AG10803 (cell line): ENCODE results near the gene DUOXA1.

Source experiments
- DNase-seq: peaks from one replicate; pipeline ENCODE4 v3.0.0; 2010; ENCODE audit warnings: low read depth
- H3K4me3 ChIP-seq: 2 replicates; pipeline ENCODE4 v1.5.1; 2011; ENCODE audit warnings: mild to moderate bottlenecking, low read length, control low read depth
- TF ChIP-seq, protein P1 (sequence below): conservative IDR thresholded peaks from 2 replicates; pipeline ENCODE4 v1.5.1; 2011; ENCODE audit warnings: mild to moderate bottlenecking, low read length, control low read depth, inconsistent platforms

Gene DUOXA1

DNA sequence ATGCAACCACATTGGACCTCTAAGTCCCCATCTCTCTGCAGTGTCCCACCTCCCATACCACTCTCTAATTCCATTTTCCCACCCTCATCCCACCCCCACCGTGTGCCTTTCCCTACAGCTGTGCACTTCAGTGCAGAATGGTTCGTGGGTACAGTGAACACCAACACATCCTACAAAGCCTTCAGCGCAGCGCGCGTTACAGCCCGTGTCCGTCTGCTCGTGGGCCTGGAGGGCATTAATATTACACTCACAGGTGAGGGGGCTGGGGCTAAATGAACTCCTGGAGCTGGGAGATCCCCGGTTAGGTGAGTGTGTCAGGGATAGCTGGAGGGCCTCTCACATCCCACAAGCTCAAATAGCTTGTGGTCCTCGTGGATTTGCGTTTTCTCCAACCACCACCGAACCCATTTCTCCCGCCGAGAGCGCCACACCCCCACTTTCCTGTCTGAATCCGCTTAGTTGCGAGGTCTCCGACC lies 13.6 kb downstream of the DUOXA1 start:
- no peak overlapping the region for H3K4me3 ChIP-seq
- DNase-seq: no peak
- TF ChIP-seq, protein P1, sequence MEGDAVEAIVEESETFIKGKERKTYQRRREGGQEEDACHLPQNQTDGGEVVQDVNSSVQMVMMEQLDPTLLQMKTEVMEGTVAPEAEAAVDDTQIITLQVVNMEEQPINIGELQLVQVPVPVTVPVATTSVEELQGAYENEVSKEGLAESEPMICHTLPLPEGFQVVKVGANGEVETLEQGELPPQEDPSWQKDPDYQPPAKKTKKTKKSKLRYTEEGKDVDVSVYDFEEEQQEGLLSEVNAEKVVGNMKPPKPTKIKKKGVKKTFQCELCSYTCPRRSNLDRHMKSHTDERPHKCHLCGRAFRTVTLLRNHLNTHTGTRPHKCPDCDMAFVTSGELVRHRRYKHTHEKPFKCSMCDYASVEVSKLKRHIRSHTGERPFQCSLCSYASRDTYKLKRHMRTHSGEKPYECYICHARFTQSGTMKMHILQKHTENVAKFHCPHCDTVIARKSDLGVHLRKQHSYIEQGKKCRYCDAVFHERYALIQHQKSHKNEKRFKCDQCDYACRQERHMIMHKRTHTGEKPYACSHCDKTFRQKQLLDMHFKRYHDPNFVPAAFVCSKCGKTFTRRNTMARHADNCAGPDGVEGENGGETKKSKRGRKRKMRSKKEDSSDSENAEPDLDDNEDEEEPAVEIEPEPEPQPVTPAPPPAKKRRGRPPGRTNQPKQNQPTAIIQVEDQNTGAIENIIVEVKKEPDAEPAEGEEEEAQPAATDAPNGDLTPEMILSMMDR: no peak

DNA sequence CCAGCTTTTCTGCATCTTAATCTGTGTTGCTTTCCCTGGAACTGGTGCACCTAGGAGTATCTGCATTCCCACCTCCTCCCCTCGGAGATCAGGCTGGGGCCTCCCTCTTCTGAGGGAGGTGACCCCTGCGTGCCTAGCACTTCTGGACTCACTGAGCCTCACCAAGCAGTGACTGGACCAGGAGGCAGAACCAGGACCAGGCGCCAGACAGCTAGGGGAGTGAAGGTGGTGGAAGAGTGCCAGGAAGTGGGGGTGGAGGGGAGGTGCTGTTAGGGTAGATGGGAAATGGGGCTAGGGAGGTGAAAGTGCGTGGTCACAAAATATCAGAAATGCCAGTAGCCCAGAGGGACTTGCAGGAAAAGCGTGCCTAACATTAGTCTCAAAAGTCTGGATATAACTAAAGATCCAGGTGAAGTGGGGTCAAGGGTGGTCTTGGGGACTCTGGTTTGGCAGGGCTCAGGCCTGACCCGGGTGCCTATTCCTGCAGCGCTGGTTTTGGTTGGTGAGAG lies 14.3 kb downstream of the DUOXA1 start:
- TF ChIP-seq, protein P1: no peak
- no peak for DNase-seq
- no peak overlapping the region for H3K4me3 ChIP-seq

DNA sequence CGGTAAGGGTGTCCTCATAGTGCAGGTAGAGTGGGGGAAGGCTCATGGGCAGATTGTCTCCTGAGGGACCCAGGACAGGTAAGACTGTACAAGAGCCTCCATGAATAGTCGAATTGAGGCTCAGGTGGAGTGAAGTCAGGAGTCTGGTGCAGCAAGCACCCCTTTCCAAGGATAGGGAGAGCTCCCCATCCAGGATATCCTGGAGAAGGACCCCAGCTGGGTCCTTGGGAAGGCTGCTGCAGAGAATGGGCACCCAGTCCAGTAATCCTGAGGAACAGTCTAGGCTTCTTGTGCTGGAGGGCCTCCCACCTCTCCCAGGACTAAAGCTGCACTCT lies 15.0 kb downstream of the DUOXA1 start:
- TF ChIP-seq, protein P1: no peak
- H3K4me3 ChIP-seq: no peak overlapping the region
- DNase-seq: no peak

DNA sequence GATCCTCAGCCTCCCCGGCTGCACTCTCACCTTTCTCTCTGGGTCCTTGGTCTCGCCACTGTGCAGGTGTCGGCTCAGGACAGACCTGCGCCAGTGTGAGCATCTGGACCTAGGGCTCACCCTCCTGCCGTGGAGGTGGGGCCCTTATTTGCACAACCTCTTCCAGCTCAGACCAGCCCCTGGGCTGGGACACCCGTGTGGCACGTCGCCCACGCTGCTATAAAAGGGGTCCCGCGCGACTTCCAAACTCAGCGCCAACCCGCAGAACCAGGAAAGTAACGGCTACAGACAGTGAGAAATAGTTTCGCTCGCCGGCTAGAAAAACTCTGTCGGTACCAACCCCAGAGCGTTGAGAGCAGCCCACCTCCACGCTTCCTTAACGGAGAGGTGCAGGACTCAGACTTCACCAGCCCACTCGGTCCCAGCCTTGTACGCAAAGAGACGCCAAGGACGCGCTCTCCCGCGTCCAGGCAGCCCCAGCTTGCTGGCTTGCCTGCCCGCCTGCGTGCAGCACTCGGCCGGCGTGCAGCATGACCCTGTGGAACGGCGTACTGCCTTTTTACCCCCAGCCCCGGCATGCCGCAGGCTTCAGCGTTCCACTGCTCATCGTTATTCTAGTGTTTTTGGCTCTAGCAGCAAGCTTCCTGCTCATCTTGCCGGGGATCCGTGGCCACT lies 15.5 kb downstream of the DUOXA1 start, which contains the start of the genes DUOX2 and DUOXA2:
TSS of gene DUOX2 (minus strand) at position 97 of the 675 bp plus-strand sequence. CDS start 761 bp downstream, outside the sequence.
TSS of gene DUOXA2 (plus strand) at position 251 of the 675 bp plus-strand sequence. CDS start at position 531, 280 bp downstream.
- DNase-seq: no peak
- H3K4me3 ChIP-seq: no peak within 1 kb of the TSS
- TF ChIP-seq, protein P1: no peak

DNA sequence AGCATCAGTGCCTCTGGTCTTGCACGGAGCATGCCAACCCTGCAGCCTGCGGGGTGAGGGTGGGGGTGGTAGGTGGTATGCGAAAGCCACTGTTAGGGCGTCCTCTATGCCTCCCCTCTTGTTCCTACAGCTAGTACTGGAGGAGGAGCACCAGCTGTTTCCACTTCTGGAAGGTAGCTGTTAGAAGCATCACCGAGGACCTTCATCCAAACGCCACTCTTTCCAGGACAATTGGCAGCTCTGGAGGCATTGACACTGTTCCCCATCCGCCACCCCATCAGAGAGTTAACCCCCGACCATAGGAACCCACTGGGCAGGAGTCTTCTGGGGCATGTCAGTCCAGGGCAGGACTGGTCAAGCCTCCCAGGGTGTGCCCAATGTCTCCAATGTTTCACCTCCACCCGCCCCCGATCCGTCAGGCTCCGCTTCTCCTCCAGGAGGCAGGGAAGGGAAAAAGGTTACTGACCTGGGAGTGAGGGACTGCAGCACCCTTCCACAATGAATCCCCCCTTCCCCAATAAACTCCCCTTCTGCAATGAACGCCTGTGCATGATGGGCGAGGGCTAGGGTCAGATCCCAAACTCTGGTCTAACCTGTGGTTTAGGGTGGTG lies 16.2 kb downstream of the DUOXA1 start:
- no peak overlapping the region for H3K4me3 ChIP-seq
- no peak for DNase-seq
- TF ChIP-seq, protein P1: no peak

DNA sequence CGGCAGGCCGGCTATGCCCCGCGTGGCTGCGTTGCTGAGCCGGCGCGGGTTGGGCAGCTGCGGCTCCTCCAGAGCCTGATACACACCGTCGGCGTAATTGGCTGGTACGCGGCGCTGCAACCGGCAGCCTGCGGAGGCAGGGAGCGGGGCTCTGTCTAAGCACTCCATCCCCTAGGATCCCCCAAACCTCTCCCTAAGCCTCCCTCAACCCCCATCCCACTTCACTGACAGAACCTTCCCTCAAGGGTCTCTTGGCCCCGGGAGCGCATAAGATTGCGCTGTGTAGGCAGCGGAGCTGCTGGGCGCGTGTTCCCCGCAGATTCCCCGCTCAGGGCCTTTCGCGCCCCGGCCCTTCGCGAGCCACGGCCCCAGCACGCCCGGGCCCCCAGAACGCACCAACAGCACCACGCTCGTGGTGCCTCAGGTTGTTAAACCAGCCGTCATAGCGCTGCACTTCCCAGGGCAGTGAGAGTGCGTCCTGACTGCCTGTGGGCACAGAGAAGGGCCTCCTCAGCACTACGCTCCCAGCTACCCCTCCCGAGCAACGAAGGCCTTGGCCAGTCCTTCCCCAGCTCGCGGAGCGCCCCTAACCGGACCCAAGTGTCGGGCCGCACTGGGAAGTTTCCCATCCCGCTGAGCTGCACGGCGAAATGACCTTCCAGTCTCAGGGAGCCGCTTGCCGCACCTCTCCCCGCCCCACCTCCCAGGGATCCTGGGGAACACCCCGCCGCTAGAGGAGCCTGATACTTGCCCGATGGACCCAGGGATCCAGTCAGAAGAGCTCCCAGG lies 16.9 kb downstream of the DUOXA1 start:
- DNase-seq: no peak
- H3K4me3 ChIP-seq: no peak overlapping the region
- TF ChIP-seq, protein P1: no peak
